HepG2 (cell line): Measurements from ENCODE around the gene INO80B. TPM values are rescaled to one million over a fixed set of nuclear protein-coding genes. Genes with fewer than 3 reads are reported as not detected.
A peak's percentile ranks its signal among the peaks of the same experiment; 100 is the strongest.

ENCODE experiments used
- AGO2 ChIP-seq: fragments of 200-400 bp; formaldehyde crosslinking; optimal IDR thresholded peaks from 2 replicates; pipeline ENCODE3; 2017; ENCODE audit warnings: mild to moderate bottlenecking, low read depth, low read length, moderate library complexity
- CENPBD1 ChIP-seq: sonication (generic); formaldehyde crosslinking; IDR thresholded peaks from 2 replicates; pipeline ENCODE4 v1.8.0; 2022; ENCODE audit warnings: missing genetic modification reagents, low read depth, mild to moderate bottlenecking, borderline replicate concordance
- CENPT ChIP-seq: sonication (generic); formaldehyde crosslinking; IDR thresholded peaks from 2 replicates; pipeline ENCODE4 v1.8.0; 2022; ENCODE audit warnings: low read depth, mild to moderate bottlenecking, moderate library complexity, missing genetic modification reagents
- DMAP1 ChIP-seq: IDR thresholded peaks from 2 replicates; pipeline ENCODE4 v1.6.1; 2016
- JARID2 ChIP-seq: sonication (generic); formaldehyde crosslinking; IDR thresholded peaks from 2 replicates; pipeline ENCODE4 v1.8.1; 2023; ENCODE audit warnings: missing genetic modification reagents, inconsistent platforms; ENCODE audit not compliant: insufficient replicate concordance
- MAF1 ChIP-seq: sonication (generic); formaldehyde crosslinking; IDR thresholded peaks from 2 replicates; pipeline ENCODE4 v1.5.0; 2020; ENCODE audit warnings: missing genetic modification reagents, borderline replicate concordance
- MTERF4 ChIP-seq: sonication (generic); formaldehyde crosslinking; IDR thresholded peaks from 2 replicates; pipeline ENCODE4 v1.8.0; 2023; ENCODE audit warnings: mild to moderate bottlenecking, missing genetic modification reagents
- NFIB ChIP-seq: sonication (generic); formaldehyde crosslinking; IDR thresholded peaks from 2 replicates; pipeline ENCODE4 v1.9.0; 2021; ENCODE audit warnings: missing genetic modification reagents, mild to moderate bottlenecking, borderline replicate concordance
- PHF8 ChIP-seq: sonication (generic); formaldehyde crosslinking; IDR thresholded peaks from 2 replicates; pipeline ENCODE4 v1.5.0; 2020; ENCODE audit warnings: missing genetic modification reagents
- PRDM10 ChIP-seq: sonication (generic); formaldehyde crosslinking; IDR thresholded peaks from 2 replicates; pipeline ENCODE4 v1.4.0; 2020; ENCODE audit warnings: low read depth, missing genetic modification reagents
- ZMYM3 ChIP-seq: sonication (generic); formaldehyde crosslinking; IDR thresholded peaks from 2 replicates; pipeline ENCODE4 v1.5.1; 2020; ENCODE audit warnings: mild to moderate bottlenecking, missing genetic modification reagents
- ZNF180 ChIP-seq: sonication (generic); formaldehyde crosslinking; IDR thresholded peaks from 2 replicates; pipeline ENCODE4 v1.4.0; 2020; ENCODE audit warnings: low read depth, missing genetic modification reagents, borderline replicate concordance
- ZNF430 ChIP-seq: sonication (generic); formaldehyde crosslinking; IDR thresholded peaks from 2 replicates; pipeline ENCODE4 v1.9.0; 2021; ENCODE audit warnings: mild to moderate bottlenecking, missing genetic modification reagents
- ZNF589 ChIP-seq: sonication (generic); formaldehyde crosslinking; conservative IDR thresholded peaks from 2 replicates; pipeline ENCODE4 v1.8.0; 2022; ENCODE audit warnings: mild to moderate bottlenecking, moderate library complexity, missing genetic modification reagents
- polyA plus RNA-seq, 8 experiments: library from polyadenylated mRNA; depleted of rRNA in 3 of 8; stranded (reverse) in 7 of 8; unstranded in 1 of 8; fragments of >200 nt; fragmentation: Illumina TruSeq in 4 of 8; extraction: Trizol in 4 of 8; gene quantifications; 2 replicates each; pipeline versions ENCODE4 v1.2.1 to v1.2.3, GENCODE V29; 2011 to 2016; ENCODE audit warnings: low read depth in 4 of 8, missing spikeins in 1 of 8, mixed read lengths in 1 of 8; ENCODE audit not compliant: insufficient read depth in 1 of 8
- total RNA-seq, 5 experiments: library from RNA; depleted of rRNA; stranded (reverse); fragments of >200 nt; fragmentation: Illumina TruSeq; extraction: Trizol; gene quantifications; 2 replicates each; pipeline ENCODE4 v1.2.3, GENCODE V29; 2016; ENCODE audit warnings: low read depth in 1 of 5
- TF ChIP-seq, protein P1 (sequence below): sonication (generic); formaldehyde crosslinking; IDR thresholded peaks from 2 replicates; pipeline ENCODE4 v1.4.0; 2020; ENCODE audit warnings: mild to moderate bottlenecking, missing genetic modification reagents, borderline replicate concordance
- TF ChIP-seq, protein P2 (sequence below), 2 experiments: sonication (generic) in 1 of 2; formaldehyde crosslinking in 1 of 2; IDR thresholded peaks; 2 replicates each; pipeline versions ENCODE4 v1.4.0 to v1.6.1; 2016 to 2020; ENCODE audit warnings: borderline replicate concordance in 1 of 2, low read depth in 1 of 2, mild to moderate bottlenecking in 1 of 2, missing genetic modification reagents in 1 of 2

Gene INO80B
- total and polyA plus RNA-seq, 2 of the 13 experiments (the other 11 are each of a cell fraction or from before 2014, with no cell fraction given) = 6.2 to 14.5 TPM

GRCh38 chr2:74497777-74498499 lies 43.1 kb downstream of the INO80B start (continued):
- TF ChIP-seq, protein P1, sequence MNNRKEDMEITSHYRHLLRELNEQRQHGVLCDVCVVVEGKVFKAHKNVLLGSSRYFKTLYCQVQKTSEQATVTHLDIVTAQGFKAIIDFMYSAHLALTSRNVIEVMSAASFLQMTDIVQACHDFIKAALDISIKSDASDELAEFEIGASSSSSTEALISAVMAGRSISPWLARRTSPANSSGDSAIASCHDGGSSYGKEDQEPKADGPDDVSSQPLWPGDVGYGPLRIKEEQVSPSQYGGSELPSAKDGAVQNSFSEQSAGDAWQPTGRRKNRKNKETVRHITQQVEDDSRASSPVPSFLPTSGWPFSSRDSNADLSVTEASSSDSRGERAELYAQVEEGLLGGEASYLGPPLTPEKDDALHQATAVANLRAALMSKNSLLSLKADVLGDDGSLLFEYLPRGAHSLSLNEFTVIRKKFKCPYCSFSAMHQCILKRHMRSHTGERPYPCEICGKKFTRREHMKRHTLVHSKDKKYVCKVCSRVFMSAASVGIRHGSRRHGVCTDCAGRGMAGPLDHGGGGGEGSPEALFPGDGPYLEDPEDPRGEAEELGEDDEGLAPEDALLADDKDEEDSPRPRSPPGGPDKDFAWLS = no peak
- TF ChIP-seq AGO2 (peak; percentile 97), MTERF4 (CRISPR knock-in tag) (0 out of 2 replicates have a peak, but pooled peaks have one; percentile 48), PHF8 (peak; percentile 19), ZNF180 (CRISPR knock-in tag) (no peak), CENPT (0 out of 2 replicates have a peak, but pooled peaks have one; percentile 20), ZNF430 (CRISPR knock-in tag) (peak; percentile 78; the same call in 1 of the 2 replicates), NFIB (CRISPR knock-in tag) (0 out of 2 replicates have a peak, but pooled peaks have one; percentile 34), CENPBD1 (no peak), ZMYM3 (CRISPR knock-in tag) (no peak), ZNF589 (CRISPR knock-in tag) (peak; percentile 25; the same call in 1 of the 2 replicates), DMAP1 (CRISPR knock-in tag) (peak; percentile 33), MAF1 (CRISPR knock-in tag) (no peak; the same call in 1 of the 2 replicates), PRDM10 (CRISPR knock-in tag) (no peak), JARID2 (CRISPR knock-in tag) (no peak)
- TF ChIP-seq, protein P2, sequence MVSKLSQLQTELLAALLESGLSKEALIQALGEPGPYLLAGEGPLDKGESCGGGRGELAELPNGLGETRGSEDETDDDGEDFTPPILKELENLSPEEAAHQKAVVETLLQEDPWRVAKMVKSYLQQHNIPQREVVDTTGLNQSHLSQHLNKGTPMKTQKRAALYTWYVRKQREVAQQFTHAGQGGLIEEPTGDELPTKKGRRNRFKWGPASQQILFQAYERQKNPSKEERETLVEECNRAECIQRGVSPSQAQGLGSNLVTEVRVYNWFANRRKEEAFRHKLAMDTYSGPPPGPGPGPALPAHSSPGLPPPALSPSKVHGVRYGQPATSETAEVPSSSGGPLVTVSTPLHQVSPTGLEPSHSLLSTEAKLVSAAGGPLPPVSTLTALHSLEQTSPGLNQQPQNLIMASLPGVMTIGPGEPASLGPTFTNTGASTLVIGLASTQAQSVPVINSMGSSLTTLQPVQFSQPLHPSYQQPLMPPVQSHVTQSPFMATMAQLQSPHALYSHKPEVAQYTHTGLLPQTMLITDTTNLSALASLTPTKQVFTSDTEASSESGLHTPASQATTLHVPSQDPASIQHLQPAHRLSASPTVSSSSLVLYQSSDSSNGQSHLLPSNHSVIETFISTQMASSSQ (IDR thresholded peaks at IDR 0.05; ENCODE audit: low read depth) = no peak
- TF ChIP-seq, protein P2 (CRISPR knock-in tag; IDR thresholded peaks at IDR 0.05; ENCODE audit: borderline replicate concordance) = 0 out of 2 replicates have a peak, but pooled peaks have one; percentile 12
